Stimulated activated CD4-positive, alpha-beta T cell treated with anti-CD3 and anti-CD28 coated beads, Interleukin-1b, Interleukin-23, amount 100 ng/mL, for 4 hours (primary cell): ENCODE results near the gene YARS1.

Experiments used
- DNase-seq, 2 donors: peaks; one replicate each; pipeline ENCODE4 v3.0.0-alpha.2; 2020; ENCODE audit warnings: low read depth in 2 of 2

Gene YARS1

DNA sequence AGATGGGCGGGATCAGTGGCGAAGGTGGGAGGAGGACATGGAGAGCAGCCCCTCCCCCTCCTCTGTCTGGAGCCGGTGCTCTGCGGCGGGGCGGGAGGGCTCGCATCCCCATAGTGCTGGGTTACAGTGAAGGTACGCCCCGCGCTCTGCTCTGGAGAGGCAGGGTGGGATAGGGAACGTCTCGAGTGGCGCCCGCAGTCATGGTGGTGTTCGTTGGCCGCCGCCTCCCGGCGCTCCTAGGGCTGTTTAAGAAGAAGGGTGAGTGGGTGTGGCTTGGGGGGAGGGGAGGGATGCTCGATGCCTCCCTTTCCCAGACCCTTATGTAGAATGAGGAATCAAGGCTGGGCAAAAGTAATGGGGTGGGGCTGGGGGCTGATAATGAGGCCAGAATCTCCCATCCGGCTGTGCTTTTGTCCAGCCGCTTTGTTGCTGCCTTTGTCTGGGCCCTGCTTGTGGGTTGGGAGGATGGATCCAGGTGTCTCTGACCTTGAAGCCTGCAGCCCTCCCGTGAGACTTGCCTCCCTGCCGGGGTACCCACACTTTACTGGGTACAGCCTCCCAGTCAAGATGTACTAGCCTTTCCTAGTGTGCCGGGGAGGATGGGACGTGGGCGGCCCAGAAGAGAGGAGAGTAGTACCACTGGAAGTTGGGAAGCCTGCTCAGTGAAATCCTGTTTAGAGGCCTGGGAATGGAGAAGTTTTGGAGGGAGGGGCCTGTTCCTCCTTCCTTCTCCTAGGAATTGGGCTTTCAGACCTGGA, 51.4 kb downstream of the YARS1 start:
- DNase-seq: no peak

DNA sequence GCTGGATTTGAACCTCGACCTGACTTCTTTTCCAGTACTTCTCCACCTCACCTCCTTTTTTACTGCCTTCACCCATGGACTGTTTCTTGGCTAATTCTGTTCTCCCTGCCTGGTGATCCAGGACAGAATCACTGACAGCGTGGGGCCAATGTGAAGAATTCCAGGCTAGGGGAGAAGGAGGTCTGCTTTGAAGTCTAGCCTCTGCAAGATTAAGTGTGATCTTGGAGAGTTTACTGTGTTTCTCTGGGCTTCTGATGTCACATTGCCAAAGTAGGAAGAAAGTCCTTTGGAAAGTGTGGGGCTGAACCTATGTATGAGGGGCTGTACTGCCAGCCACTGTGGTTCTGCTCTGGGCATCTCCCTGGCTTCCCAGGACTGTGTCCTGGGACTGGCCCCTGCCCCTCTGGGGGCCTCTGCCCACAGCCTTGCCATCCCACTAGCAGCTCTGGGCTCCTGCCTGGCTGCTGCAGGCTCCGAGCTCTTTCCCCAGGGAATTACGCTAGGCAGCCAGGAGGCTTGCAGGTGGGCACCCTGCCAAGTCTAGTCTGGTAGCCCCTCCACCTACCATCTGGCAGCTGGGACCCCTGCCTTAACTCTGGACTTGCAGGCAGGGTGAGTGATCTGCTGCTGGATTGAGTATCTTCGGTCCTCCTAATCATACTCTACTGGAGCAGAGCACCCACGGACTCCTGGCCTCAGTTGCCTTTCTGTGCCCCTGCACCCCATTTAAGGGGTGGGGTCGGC, 52.2 kb downstream of the YARS1 start:
- DNase-seq: no peak

DNA sequence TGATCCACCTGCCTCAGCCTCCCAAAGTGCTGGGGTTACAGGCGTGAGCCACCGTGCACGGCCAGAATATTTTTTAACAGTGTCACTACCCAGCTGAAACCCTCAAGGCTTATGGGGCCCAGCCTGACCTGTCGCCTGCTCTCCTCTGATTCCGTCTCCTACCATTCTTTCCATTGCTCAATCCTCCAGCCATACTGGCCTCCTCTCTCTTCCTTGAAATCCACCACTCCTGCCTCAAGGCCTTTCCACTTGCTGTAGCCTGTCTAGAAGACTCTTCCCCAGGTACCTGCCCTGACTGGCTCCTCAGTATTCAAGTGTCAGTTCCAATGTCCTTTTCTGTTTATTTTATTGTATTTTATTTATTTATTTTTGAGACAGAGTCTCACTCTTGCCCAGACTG, 53.9 kb downstream of the YARS1 start:
- DNase-seq: no peak

DNA sequence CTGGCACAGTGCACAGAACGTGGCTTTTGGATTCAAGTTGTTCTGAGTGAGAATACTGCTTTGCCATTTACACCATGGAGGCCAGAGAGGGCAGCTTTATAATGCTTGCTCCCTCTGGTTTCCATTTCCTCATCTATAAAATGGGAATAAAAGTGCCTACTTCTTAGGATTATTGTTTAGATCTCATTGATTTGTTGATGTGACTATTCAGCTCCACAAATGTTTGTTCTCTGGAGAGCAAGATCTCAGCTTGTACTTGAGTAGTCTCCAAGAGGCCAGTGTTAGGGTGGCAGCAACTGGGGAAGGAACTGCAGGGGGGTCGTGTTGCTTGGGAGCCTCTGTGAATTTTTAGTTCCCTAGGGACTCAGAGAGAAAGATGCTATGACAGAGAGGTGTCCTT, 55.2 kb downstream of the YARS1 start:
- no peak for DNase-seq

DNA sequence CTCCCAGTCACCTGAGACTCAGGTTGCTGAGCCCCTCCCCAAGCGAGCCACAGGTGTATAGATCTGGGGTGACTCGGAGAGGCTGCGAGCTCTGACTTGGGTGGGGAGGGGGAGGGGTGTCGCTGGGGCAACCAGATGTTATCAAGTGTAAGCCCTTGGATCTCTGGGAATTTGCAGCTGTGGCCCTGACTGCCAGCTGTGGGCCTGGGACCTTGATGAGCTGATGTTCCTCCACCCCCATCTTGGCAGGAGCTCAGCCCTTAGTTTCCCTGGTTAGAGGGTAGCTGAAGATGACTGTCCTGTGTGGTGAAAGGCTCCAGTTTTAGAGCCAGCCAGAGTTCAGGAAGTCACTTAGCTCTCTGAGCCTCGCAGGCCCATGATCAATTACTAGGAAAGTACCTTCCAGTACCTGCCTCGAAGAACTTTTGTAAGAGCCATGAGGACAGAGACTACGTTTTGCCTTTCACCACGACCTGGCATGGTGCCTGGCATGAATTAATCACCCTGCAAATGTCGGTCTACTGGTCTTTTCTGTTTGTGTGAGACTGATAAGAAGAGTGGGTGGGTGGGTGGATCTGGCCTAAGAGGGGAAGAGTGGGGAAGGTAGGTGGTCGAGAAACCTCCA, 55.8 kb downstream of the YARS1 start:
- peak in 1 of 2 donors; percentile 25 for DNase-seq

DNA sequence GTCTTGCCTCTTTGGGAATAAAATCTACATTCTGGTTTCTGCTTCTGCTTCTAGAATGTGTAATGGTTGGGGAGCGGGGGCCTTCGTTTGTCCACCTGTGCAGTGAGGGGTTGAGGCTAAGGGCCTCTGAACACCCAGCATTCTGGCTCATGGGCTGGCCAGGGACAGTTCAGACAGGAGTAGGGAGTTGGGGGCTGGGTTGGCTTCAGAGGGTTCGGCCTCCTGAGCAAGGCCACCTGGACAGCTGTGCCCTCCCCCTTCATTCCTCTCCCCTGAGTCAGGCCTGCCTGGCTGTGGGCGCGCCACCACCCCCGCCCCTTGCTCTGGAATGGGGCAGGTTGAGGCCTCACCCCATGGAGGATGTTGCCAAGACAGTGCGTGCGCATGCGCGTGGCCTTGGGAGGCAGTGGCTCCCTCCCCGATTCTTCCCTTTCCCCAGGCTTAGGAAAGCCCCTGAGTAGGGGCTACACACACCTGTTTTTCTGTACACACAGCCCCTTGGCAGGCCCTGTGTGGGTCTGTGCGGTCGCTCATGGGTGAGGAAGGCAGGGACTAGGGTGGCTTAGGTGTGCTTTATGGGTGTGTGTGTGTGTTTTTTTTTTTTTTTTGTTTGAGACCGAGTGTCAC, 57.0 kb downstream of the YARS1 start:
- DNase-seq: no peak

DNA sequence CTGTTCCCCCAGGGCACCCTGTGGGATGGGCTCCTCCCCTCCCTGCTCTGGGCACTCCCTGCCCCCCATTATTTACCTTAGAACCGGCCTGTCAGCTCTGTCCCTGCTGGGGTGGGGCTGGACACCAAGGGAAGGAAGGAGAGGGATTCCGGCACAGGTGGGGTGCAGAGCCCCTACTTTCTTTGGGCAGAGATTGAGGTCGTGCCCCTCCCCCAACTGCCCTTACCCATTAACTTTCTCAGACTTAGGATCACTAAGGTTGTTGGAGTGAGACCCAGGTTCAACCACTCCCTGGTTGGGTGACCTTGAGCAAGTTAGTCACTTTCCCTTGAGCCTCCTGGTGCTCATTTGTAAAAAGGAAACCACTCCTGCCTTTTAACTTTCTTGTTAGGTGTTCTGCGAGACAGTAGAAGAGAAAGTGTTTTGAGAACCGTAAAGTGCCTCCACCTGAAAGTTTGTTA, 57.6 kb downstream of the YARS1 start:
- DNase-seq: no peak

DNA sequence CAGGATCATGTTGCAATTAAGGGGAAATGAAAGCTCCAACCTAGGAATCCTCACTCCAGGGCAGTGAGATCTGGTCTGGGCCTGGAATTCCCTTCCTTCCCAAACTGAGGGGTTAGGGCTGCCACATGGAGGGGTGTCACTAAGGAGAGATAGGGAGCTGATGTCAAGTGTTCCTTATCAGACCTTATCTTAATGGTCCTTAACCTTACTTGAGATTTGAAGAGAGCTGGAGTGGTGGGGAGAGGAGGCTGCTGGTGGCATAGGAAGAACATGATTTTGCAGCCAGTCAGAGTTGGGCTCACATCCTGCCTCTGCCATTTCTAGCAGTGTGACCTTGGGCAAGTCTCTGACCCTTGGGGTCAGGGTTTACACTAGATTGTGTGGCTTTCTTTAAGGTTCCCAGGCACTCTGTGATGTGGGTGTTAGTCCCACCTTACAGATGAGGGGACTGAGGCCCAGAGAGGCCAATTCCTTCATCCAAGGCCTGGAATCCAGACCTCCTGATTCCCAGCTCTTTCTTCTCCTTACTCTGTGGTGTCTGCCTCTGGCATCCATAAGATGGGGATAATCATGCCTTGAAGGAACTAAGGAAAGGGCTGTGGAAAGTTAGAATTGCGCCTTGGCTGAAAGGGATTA, 58.2 kb downstream of the YARS1 start:
- no peak for DNase-seq

DNA sequence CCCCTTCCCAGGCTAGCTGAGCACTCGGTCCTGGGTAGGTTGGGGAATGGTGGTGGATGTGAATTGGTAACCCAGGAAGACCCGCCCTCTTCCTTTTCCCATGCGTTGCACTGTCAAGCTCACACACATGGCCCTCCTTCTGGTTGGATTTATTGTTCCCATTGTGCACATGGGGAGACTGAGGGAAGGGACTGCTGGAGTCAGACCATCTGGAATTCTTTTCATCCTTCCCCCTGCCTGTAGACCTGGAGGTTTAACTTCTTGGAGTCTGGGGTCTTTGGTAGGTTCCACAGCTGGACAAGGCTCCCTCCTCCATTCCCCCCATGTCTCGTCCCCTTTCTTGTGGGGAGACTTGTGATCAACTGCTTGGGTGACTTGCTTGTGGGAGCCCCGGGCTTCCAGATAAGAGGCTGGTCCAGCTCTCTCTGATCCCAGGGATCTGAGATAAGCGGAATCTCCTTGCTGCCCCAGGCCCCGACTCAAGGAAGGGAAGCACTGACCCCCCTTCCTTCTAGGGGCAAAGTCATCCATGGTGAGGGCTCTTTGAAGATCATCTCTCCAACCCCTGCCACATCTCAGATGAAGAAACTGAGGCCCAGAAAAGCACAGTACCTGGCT, 58.9 kb downstream of the YARS1 start:
- no peak for DNase-seq

DNA sequence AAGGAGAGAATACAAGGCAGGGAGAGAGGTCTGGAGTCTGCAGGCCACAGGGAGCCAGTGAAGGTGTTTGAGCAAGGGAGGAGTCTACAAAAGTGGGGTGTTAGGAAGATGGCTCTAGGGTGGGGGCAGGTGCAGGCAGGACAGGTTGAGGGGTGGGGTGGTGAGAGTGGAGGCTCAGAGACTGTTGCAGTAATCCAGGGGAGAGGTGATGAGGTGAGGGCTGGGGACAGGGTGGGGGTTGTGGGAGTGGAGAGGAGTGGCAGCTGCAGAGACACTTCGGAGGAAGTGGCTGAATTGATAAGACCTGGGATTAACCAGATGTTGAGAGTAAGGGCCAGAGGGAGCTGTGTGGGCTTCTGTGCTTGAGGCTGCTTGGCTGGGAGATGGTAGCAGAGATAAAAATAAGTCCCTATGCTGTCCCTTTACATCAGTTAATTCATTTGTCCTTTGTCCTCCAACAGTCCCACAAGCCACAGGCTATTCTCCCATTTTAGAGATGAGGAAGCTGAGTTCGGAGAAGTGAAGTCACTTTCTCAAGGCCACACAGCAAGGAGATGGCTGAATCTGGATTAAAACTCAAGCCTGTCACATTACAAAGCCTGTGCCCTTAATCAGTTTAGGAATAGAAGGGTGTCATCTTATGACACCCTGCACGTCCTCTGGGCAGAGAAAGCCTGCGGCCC, 59.8 kb downstream of the YARS1 start:
- DNase-seq: no peak

DNA sequence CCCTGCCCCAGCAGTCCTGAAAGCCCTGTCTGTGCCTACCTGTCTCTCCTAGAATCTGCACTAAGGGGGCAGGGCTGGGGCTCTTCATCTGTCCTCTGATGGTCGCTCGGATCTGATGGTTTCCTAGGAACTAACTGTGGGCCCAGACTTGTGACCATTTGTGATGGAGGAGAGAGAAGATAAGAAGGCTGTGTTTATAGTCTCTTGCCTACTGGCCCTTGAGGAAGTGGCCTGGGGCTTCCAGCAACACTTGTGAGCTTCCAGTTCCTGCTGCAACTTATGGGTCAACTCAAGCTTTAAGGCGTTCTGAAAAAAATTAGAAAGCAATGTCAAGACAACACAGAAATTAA, 61.4 kb downstream of the YARS1 start:
- DNase-seq: no peak

DNA sequence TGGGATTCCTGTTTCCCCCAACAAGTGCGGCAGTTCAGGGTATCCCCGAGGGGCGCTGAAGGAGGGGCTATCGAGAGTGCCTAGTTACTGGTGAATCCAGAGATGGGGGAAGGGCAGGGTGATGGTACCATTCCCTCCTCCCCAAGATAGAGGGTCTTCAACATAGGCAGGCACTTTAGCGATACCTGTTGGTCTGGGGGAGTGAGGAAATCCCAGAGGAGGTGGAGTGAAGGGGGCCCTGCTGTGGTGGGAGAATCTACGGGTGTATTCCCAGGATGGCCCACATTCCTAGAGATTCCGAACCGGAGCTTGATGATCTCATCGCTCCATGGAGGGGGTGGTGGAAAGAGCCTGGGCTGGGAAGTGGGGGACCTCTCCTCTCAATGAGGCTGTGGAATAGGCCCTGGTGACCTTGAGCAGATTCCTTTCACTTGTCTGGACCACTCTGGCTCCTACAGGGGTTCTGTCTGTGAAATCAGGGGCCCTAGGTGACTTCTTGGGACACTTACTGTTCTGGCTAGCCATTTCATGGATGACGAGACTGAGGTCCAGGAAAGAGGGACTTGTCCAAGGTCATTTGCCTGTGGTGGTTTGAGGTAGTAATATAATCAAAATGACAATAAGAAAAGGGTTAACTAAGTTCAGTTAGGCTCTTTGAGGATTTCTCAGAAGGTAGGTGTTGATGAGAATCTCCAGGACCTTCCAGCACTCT, 61.9 kb downstream of the YARS1 start:
- DNase-seq: no peak

DNA sequence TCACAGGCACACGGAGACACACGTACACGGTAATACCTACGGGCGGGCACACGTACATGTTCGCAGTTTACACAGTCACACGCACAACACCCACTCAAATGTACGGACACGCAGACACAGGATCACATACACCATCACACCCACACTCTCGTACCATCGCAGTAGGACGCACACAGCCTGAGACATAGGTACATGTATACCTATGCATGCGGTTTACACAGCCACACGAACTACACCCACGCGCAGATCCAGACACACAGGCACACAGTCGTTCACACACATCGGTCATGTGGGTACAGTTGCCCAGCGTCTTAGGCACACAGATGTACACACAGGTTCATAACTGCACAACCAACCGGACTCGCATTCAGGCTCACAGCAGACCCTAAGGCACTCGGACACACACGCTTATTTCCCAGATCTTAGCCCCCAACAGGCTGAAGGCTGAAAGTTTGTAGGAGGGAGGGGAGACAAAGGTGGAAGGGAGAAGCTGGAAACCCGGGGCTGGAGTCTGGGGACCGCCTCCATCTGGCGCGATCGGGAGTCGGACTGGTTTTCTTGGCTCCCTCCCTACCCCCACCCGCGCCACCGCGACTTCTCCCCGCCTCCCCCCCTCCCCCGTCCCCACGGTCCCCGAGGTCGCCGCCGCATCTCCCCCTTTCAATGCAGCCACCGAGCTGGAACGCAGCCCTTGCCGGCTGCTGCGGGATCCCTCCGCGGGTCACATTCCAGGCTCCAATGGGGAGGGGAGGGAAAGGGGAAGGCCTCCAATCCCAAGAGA, 62.7 kb downstream of the YARS1 start:
- DNase-seq: peak in 1 of 2 donors; percentile 51

DNA sequence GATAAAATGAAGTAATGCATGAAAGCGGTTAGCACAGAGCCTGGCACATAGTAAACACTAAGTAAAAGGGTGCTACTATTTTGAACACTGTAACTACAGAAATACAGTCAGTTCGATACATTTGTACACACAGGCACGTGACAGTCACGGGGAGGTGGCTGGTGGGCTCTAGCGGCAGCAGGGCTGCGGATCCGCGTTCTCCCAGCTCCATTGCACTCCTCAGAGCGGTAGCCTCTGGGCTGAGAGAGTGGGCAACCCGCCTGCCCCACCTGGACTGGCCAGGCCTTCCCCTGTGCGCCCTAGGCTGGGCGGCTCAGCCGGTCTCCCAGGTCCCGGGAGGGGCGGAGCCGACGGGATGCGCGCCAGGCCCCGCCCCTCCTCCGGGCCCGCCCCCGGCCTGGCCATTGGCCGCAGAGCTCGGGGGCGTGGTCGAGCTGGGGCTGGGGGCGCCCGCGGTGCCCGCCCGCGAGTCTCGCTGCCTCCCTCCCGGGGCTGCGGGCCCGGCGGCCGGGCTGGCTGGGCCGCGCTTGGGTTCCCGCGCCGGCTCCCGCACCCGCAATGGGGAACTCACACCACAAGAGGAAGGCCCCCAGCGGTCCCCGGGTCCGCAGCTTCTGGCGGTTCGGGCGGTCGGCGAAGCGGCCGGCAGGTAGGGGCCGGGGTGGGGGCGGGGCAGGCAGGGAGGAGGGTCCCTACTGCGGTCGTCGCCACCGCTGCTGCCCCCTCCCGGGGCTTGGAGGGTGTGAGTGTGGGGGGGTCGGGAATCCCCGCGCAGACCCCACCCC, 63.4 kb downstream of the YARS1 start:
- DNase-seq: peak; percentile 41 to 66

DNA sequence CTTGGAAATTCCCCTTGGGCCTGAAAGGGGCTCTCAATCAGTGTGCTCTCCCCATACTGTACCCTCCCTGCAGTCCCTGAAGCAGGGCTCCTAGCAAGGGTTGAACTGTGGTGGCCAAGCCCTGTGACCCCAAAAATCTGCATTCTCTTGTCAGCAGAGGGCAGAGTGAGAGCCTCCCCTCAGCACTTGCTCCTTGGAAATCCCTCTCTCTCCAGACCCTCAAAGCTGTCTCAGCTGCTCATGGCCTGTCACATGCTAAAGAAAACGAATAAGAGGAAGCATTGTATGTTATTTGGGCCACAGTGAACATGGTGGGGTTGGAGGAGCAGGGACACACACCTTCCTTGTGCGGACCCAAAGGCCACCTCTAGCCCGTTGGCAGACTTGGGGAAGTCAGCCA, 67.4 kb downstream of the YARS1 start:
- no peak for DNase-seq

DNA sequence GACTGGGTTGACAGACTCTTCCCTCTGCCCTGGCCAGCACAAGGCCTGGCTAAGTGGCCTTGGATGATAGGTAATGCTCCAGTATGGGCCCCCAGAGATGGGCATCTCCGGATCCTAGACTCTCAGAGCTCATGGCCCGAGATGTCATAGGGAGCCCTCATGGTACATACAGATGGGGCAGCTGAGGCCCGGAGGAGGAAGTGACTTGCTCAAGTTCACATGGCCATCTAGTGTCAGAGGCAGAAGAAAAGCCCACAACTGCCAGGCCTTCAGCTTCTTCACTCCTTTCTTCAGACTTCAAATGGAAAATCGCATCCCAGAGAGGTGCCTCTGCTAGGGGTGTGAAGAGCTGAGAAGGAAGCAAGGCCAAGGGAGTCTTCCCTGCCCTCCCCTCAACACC, 67.8 kb downstream of the YARS1 start:
- DNase-seq: no peak

DNA sequence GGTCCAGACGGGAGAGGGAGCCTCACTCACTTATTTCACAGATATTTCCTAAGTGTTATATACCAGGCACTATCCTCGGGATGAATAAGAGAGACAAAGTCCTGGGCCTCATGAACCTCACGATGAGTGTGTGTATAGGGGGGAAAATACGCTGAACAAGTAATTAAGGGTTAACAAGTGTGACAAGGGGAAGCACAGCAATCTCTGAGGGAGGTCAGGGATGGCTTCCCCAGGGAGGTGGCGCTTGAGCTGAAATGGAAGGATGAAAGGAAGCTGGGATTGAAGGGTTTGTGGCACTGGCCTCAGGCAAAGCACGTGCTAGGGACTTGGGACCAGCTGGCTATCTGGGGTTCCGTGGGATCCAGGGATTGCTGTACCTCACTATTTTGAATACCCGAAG, 68.2 kb downstream of the YARS1 start:
- DNase-seq: no peak

DNA sequence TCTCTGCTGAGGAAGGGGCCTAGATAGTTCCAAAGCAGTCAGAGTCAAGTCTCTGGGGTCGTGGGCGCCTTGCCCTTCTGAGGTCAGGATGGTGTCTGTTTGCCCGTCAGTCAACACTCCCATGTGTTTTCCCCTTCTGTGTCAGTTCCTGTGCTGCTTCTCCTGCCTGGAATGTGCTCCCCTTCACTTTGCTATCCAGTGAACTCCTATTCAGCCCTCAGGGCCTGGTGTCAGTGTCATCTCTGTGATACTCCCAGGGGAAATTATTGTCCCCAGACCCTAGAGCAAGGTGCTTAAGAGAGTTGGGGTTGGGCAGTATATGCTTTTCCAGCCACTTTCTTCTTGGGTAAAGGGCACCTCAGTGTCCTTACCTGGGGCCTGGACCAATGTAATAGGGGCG, 68.8 kb downstream of the YARS1 start:
- DNase-seq: no peak

DNA sequence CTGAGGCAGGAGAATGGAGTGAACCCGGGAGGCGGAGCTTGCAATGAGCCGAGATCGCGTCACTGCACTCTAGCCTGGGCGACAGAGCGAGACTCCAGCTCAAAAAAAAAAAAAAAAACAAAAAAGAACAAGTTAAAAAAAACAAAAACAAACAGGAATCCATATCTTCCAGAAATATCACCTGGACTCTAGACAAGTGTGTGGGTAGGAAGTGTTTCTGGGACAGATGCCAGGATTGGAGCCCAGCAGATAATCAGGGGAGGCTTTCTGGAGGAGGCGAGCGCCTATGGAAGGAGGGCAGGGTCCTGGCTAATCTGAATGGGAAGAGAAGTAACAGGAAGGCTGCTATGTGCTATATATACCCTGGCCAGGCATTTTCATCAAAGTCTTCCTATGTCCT, 71.0 kb downstream of the YARS1 start:
- DNase-seq: no peak
